ENCODE results near the gene C1orf159. TPM values are rescaled to one million over a fixed set of nuclear protein-coding genes. Genes with fewer than 3 reads are reported as not detected.

The C1orf159 gene
- total RNA-seq, 1 donor from 2014 or later = 2.4 TPM

DNA sequence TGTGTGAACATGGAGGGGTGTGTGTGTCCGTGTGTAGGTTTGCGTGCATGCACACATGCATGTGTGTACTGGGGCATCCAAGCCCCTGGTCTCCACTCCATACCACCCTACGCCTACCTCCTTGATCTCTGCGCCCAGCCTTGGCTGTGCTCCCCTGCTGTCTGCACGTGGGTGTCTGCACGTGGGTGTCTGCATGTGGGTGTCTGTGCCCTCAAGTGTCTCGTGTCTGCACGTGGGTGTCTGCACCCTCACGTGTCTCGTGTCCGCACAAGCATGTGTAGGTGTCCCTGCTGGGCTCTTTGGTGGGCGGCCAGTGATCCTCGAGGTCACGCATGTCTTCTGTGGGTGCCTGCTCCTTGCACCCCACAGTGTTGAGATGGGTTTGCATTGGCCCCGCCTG lies 62.9 kb downstream of the C1orf159 start:
- DNase-seq (no peak), ATAC-seq (ENCODE audit: poor library complexity) (no peak)
- intact Hi-C loops (cut with DNase I) = no loop called here

DNA sequence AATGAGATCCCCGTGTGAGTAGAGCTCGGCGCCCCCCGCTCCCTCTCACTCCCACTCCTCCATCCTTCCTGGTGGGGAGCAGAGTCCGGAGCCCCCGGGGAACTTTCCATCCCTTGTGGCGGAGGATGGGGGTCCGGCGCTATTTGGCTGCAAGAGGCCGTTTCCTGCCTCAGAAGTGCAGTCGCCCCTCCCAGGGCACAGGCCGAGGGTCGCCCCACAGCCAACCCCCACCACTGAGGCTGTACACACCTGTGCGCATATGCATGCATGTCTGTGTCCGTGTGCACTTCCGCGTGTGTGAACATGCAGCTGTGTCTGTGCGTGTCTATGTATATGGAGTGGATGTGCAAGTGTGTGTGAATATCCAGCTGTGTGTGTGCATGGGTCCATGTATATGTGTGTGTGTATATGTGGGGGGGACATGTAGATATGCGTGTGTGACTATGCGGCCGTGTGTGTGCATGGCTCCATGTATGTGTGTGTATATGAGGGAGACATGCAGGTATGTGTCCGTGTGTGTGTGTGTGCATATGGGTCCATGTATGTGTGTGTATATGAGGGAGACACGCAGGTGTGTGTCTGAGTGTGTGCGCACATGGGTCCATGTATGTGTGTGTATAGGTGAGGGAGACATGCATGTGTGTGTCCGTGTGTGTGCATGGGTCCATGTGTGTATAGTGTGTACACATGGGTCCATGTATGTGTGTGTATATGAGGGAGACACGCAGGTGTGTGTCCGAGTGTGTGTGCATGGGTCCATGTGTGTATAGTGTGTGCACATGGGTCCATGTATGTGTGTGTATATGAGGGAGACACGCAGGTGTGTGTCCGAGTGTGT lies 63.7 kb downstream of the C1orf159 start:
- intact Hi-C loops (cut with DNase I) = no loop called here
- ATAC-seq (ENCODE audit: poor library complexity) = no peak
- DNase-seq = no peak

DNA sequence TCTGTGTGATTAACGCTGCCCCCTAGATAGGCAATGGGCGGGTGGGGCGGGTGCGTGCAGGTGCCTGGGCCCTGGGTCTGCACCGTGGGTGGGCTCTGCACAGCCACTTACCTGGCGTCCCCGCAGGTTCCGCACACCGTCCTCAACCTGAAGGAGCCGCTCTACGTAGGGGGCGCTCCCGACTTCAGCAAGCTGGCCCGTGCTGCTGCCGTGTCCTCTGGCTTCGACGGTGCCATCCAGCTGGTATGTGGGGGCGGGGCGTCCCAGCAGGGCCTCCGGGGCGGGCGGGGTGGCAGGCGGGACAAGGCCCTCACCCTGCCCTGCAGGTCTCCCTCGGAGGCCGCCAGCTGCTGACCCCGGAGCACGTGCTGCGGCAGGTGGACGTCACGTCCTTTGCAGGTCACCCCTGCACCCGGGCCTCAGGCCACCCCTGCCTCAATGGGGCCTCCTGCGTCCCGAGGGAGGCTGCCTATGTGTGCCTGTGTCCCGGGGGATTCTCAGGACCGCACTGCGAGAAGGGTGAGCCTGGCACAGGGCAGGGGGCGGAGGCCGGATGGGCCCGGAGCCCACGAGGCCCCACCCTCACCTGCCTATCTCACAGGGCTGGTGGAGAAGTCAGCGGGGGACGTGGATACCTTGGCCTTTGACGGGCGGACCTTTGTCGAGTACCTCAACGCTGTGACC lies 64.6 kb downstream of the C1orf159 start:
- DNase-seq = no peak
- peak; percentile 18 for ATAC-seq (ENCODE audit: poor library complexity)
- intact Hi-C loops (cut with DNase I) = no loop called here

DNA sequence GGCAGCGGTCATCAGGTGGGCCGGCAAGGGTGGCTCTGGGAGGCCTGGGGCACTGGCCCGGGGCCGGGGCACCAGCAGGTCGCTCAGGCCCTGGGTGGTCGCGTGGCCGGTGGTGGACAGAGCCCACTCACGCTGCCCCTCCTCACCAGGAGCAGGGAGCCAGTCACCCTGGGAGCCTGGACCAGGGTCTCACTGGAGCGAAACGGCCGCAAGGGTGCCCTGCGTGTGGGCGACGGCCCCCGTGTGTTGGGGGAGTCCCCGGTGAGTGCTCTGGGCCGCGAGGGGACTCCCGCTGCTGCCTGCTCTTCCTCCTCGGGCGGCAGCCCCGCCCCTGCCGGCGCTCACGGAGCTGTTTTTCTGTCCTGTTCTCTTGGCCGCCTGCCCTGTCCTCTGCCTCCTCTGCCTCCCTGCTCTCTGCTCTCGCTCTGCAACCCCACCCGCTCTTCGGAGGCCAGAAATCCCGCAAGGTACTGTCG lies 65.3 kb downstream of the C1orf159 start:
- intact Hi-C loops (cut with DNase I) = no loop called here
- DNase-seq = peak; percentile 82
- peak; percentile 78 for ATAC-seq (ENCODE audit: poor library complexity)

DNA sequence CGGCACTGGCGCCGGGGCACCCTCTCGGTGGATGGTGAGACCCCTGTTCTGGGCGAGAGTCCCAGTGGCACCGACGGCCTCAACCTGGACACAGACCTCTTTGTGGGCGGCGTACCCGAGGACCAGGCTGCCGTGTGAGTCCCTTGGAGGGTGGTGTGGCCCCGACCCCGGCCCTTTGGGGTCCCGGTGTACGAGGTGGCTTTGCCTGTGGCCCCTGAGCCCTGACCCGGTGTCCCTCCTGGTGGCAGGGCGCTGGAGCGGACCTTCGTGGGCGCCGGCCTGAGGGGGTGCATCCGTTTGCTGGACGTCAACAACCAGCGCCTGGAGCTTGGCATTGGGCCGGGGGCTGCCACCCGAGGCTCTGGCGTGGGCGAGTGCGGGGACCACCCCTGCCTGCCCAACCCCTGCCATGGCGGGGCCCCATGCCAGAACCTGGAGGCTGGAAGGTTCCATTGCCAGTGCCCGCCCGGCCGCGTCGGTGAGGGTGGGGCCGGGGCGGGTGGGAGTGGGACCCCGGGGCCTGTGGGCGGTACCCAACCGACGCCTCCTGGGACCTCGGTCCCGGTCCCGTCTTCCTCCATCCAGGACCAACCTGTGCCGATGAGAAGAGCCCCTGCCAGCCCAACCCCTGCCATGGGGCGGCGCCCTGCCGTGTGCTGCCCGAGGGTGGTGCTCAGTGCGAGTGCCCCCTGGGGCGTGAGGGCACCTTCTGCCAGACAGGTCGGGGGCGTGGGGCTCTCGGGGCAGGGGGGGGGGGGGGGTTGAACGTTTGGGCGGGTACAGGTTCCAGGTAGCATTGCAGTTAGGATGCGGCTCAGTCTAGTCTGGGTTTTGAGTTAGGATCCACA lies 66.3 kb downstream of the C1orf159 start:
- intact Hi-C loops (cut with DNase I) = no loop called here
- DNase-seq (no peak), ATAC-seq (ENCODE audit: poor library complexity) (no peak)

DNA sequence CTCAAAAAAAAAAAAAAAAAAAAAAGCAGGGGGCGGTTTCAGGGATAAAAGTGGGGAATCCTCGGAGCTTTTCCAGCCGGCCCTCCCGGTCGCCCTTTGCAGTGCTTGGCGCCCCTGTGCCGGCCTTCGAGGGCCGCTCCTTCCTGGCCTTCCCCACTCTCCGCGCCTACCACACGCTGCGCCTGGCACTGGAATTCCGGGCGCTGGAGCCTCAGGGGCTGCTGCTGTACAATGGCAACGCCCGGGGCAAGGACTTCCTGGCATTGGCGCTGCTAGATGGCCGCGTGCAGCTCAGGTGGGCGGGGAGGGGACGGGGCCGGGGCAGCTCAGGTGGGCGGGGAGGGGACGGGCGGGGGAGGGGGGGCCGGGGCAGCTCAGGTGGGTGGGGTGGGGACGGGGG lies 67.1 kb downstream of the C1orf159 start:
- ATAC-seq (ENCODE audit: poor library complexity) (no peak), DNase-seq (no peak)
- intact Hi-C loops (cut with DNase I) = no loop called here

DNA sequence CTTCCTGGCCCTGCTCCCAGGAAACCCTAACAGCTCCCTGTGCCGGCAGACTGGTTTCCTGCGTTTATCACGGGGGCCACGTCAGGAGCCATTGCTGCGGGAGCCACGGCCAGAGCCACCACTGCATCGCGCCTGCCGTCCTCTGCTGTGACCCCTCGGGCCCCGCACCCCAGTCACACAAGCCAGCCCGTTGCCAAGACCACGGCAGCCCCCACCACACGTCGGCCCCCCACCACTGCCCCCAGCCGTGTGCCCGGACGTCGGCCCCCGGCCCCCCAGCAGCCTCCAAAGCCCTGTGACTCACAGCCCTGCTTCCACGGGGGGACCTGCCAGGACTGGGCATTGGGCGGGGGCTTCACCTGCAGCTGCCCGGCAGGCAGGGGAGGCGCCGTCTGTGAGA lies 67.9 kb downstream of the C1orf159 start:
- DNase-seq (no peak), ATAC-seq (ENCODE audit: poor library complexity) (no peak)
- intact Hi-C loops (cut with DNase I) = no loop called here

DNA sequence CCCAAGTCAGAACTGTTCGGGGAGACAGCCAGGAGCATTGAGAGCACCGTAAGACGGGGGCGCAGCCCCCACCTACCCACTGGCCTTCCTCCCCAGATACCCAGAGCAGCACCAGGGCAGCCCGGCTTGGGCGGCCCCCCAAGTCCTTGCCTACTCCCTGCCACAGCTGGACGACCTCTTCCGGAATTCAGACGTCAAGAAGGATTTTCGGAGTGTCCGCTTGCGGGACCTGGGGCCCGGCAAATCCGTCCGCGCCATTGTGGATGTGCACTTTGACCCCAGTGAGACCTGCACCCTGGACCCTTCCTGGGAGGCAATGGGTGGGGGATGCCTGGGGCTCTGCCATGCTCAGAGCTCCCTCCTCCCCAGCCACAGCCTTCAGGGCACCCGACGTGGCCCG lies 68.5 kb downstream of the C1orf159 start:
- ATAC-seq (ENCODE audit: poor library complexity) (no peak), DNase-seq (no peak)
- intact Hi-C loops (cut with DNase I) = no loop called here

DNA sequence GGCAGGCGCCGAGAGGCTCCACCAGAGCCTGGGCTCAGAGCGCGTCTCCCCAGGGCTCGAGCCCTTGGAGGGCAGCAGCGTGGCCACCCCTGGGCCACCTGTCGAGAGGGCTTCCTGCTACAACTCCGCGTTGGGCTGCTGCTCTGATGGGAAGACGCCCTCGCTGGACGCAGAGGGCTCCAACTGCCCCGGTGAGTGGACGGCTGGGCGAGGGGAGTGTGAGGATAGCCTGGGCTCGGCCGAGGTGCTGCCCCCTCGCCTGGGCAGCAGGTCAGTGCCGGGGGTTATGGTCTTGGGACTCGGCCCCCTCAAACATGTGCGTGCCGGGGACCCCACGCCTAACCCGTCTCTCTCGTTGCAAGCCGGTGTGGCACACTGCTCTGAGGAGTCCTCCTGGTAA lies 69.1 kb downstream of the C1orf159 start:
- intact Hi-C loops (cut with DNase I) = no loop called here
- ATAC-seq (ENCODE audit: poor library complexity) = no peak
- no peak for DNase-seq

DNA sequence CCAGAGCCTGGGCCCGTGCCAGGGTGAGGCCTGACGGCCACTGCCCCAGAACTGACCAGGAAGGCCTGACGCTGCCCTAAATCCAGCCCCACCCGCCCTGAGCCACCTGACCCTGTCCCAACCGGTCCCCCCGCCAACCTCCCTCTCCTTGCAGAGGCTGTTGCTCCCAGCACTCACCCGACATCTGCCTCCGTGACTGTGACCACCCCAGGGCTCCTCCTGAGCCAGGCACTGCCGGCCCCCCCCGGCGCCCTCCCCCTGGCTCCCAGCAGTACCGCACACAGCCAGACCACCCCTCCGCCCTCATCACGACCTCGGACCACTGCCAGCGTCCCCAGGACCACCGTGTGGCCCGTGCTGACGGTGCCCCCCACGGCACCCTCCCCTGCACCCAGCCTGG lies 69.6 kb downstream of the C1orf159 start:
- ATAC-seq (ENCODE audit: poor library complexity) (no peak), DNase-seq (no peak)
- intact Hi-C loops (cut with DNase I) = no loop called here

DNA sequence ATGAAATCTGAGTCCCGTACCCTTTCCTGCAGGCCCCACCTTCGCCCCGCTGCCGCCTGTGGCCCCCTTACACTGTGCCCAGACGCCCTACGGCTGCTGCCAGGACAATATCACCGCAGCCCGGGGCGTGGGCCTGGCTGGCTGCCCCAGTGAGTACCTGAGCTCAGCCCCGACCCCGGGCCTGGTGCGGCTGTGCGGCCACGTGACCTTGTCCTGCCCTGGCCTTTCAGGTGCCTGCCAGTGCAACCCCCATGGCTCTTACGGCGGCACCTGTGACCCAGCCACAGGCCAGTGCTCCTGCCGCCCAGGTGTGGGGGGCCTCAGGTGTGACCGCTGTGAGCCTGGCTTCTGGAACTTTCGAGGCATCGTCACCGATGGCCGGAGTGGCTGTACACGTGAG lies 70.8 kb downstream of the C1orf159 start:
- ATAC-seq (ENCODE audit: poor library complexity) (no peak), DNase-seq (no peak)
- intact Hi-C loops (cut with DNase I) = no loop called here

DNA sequence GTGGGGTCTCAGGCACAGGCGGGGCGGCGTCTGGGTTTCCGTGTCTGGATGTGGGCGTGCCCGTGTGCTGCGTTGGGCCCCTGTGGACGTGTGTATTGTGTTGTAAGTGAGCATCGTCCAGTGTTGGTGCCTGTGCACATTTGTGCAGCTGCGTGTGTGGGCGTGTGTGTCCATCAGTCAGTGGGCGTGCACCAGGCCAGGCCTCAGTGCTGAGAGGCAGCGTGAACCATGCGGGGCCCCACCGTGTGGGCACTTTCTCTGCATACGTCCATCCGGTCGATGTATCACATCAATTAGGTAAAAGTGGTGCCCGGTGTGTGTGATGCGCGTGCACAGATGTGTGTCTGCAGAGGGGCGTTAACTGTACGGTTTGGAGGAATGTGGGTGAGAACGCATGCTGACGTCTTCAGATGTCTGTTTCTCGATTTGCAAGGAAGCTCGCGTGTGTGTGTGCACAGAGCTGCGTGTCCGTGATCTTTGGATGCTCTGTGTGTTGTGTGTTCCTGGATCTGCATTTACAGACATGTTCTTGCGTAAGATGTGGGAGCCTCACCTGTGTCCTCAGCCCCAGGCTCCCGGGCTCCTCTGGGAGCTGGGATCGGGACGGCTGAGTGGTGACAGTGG lies 71.3 kb downstream of the C1orf159 start:
- DNase-seq (no peak), ATAC-seq (ENCODE audit: poor library complexity) (no peak)
- intact Hi-C loops (cut with DNase I) = no loop called here

DNA sequence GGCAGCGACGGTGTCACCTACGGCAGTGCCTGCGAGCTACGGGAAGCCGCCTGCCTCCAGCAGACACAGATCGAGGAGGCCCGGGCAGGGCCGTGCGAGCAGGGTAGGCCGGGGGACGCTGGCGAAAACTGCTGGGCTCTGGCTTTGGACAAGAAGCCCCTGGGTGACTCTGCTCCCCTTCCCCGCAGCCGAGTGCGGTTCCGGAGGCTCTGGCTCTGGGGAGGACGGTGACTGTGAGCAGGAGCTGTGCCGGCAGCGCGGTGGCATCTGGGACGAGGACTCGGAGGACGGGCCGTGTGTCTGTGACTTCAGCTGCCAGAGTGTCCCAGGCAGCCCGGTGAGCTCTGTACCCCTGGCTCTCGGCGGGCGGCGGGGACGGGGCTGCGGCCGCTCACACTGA lies 72.0 kb downstream of the C1orf159 start:
- intact Hi-C loops (cut with DNase I) = no loop called here
- DNase-seq (no peak), ATAC-seq (ENCODE audit: poor library complexity) (no peak)

DNA sequence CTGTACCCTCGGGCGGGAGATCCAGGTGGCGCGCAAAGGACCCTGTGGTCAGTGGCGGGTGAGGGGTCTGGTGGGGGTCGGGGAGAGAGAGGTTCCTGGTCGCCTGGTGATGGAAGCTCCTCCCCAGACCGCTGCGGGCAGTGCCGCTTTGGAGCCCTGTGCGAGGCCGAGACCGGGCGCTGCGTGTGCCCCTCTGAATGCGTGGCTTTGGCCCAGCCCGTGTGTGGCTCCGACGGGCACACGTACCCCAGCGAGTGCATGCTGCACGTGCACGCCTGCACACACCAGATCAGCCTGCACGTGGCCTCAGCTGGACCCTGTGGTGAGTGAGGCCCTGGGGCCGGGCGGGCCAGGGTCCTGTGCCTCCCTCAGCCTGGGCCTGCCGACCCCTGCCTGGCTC lies 72.5 kb downstream of the C1orf159 start:
- DNase-seq = no peak
- ATAC-seq (ENCODE audit: poor library complexity) = no peak
- intact Hi-C loops (cut with DNase I) = no loop called here

DNA sequence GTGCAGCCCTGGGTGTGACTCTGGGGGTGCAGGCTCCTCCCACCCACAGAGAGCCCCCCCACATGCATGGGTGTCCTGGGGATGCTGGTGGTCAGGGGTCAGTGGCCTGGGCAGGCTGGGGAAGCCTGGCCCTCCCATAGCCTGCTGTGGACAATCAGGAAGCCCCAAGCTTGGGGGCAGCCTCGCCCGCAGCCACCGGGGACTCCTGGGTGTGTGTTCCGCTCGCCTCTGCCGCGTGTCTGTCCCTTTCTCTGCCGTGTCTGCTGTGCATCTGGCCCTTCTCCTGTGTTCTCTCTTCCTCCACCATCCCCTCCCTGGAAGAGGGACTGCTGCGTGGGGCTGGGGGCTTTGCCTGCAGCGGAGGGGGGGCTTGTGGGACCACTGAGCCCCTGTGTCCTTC lies 73.1 kb downstream of the C1orf159 start:
- ATAC-seq (ENCODE audit: poor library complexity) = no peak
- no peak for DNase-seq
- intact Hi-C loops (cut with DNase I) = no loop called here

DNA sequence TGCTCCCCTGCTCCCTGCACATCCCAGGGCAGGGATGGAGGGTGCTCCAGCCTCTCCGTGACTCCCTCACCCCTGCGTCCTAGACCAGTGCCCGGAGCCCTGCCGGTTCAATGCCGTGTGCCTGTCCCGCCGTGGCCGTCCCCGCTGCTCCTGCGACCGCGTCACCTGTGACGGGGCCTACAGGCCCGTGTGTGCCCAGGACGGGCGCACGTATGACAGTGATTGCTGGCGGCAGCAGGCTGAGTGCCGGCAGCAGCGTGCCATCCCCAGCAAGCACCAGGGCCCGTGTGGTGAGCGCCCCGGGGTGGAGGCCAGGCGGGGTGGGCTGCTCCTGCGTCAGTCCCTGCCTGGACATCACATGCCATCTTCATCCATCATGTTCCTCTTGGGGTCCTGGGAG lies 74.0 kb downstream of the C1orf159 start:
- DNase-seq = no peak
- intact Hi-C loops (cut with DNase I) = no loop called here
- ATAC-seq (ENCODE audit: poor library complexity) = no peak

DNA sequence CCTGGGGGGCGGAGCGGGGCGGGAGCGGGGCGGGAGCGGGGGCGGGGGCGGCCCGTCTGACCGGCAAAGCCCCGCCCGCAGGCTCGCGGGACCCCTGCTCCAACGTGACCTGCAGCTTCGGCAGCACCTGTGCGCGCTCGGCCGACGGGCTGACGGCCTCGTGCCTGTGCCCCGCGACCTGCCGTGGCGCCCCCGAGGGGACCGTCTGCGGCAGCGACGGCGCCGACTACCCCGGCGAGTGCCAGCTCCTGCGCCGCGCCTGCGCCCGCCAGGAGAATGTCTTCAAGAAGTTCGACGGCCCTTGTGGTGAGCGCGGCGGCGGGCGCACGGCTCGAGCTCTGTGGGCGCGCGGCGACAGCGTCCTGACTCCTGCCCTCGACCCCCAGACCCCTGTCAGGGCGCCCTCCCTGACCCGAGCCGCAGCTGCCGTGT lies 74.8 kb downstream of the C1orf159 start:
- intact Hi-C loops (cut with DNase I) = no loop called here
- DNase-seq (no peak), ATAC-seq (ENCODE audit: poor library complexity) (no peak)

DNA sequence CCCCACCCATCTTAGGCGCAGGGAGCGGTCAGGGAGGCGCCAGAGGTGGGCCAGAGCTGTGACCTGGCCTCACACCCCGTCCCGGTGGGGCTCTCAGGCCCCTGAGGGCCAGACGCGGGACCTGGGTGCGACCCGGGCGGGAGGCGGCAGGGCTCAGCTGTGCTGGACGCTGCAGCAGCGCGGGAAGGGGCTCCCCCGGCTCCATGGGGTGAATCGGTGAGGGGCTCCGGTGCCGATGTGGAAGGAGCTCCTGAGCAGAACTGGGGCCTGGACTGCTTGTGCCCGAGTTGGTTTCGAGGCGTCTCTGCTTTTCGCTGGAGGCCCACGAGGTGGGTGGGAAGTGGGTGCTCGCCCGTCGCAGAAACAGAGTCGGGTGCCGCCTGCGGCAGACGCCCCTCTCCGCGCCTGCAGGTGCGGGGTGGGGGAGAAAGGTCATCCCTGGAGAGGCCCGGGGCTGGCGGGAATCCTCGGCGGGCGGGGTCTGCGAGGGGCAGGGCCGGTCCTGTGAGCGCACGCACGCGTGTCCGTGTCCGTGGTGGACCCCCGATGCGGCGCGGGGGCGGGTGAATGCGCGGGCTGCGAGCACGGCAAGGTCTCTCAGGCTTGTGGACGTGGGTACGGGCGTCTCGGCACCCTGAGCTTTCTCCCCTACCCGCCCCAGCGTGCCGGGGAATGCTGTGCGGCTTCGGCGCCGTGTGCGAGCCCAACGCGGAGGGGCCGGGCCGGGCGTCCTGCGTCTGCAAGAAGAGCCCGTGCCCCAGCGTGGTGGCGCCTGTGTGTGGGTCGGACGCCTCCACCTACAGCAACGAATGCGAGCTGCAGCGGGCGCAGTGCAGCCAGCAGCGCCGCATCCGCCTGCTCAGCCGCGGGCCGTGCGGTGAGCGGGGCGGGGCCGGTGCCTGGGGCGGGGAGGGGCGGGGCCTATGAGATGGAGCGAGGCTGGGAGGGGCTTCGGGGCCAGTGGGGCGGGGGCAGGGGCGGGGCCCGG lies 75.6 kb downstream of the C1orf159 start:
- ATAC-seq (ENCODE audit: poor library complexity) (peak; percentile 89), DNase-seq (peak; percentile 83)
- intact Hi-C loops (cut with DNase I) = no loop called here

Data from Right ventricle myocardium superior (tissue), 1 donor.